GM18507 (cell line): ENCODE measurements around the gene PTPRD.

Source experiments
- DNase-seq: peaks from one replicate; pipeline ENCODE4 v3.0.0; 2011; ENCODE audit warnings: low read depth; ENCODE audit not compliant: insufficient read length; ENCODE audit errors: extremely low spot score
- FAIRE-seq: peaks from 2 replicates; lab custom pipeline; 2011; peaks lifted over from hg19 to GRCh38; lab: Jason Lieb, UNC

PTPRD gene

GRCh38 chr9:9746826-9747225 is 866.0 kb downstream of the PTPRD start:
- no peak for DNase-seq
- FAIRE-seq: no peak

- FAIRE-seq (no peak), DNase-seq (no peak)
Measured at GRCh38 chr9:9743822-9744221, 869.0 kb downstream of the PTPRD start.

- DNase-seq (no peak), FAIRE-seq (no peak)
Measured at GRCh38 chr9:9730174-9730573, 882.6 kb downstream of the PTPRD start.

- no peak for FAIRE-seq
- DNase-seq: no peak
Measured at GRCh38 chr9:9729082-9729481, 883.7 kb downstream of the PTPRD start.

- no peak for DNase-seq
Measured at GRCh38 chr9:9719373-9720112, 893.3 kb downstream of the PTPRD start.

GRCh38 chr9:9718691-9719090 is 894.1 kb downstream of the PTPRD start:
- DNase-seq: no peak
- FAIRE-seq: no peak

More at GRCh38 chr9:9719373-9720112, 893.3 kb downstream of the PTPRD start:
- no peak for FAIRE-seq

GRCh38 chr9:9679433-9679832 is 933.4 kb downstream of the PTPRD start:
- DNase-seq: no peak
- FAIRE-seq: no peak

GRCh38 chr9:9674461-9674860 is 938.3 kb downstream of the PTPRD start:
- FAIRE-seq (no peak), DNase-seq (no peak)

GRCh38 chr9:9670454-9670853 is 942.3 kb downstream of the PTPRD start:
- FAIRE-seq (no peak), DNase-seq (no peak)

- FAIRE-seq (no peak), DNase-seq (no peak)
Measured at GRCh38 chr9:9645006-9645405, 967.8 kb downstream of the PTPRD start.

- FAIRE-seq: no peak
Measured at GRCh38 chr9:9631284-9631683, 981.5 kb downstream of the PTPRD start.

GRCh38 chr9:9625248-9625647 is 987.6 kb downstream of the PTPRD start:
- no peak for DNase-seq
- FAIRE-seq: no peak

More at GRCh38 chr9:9631284-9631683, 981.5 kb downstream of the PTPRD start:
- no peak for DNase-seq

- DNase-seq (no peak), FAIRE-seq (no peak)
Measured at GRCh38 chr9:9623506-9623905, 989.3 kb downstream of the PTPRD start.

- DNase-seq: no peak
- no peak for FAIRE-seq
Measured at GRCh38 chr9:9621355-9621940, 991.4 kb downstream of the PTPRD start.

GRCh38 chr9:9620736-9621135 is 992.1 kb downstream of the PTPRD start:
- FAIRE-seq: no peak

GRCh38 chr9:9615086-9615485 is 997.7 kb downstream of the PTPRD start:
- FAIRE-seq: no peak
- DNase-seq: no peak

More at GRCh38 chr9:9620736-9621135, 992.1 kb downstream of the PTPRD start:
- no peak for DNase-seq

- DNase-seq (no peak), FAIRE-seq (no peak)
Measured at GRCh38 chr9:9614607-9615006, 998.2 kb downstream of the PTPRD start.

- FAIRE-seq: no peak
- DNase-seq: no peak
Measured at GRCh38 chr9:9612755-9613154, 1000.0 kb downstream of the PTPRD start.

- no peak for DNase-seq
- FAIRE-seq: no peak
Measured at GRCh38 chr9:9612270-9612669, 1000.5 kb downstream of the PTPRD start.

GRCh38 chr9:9605681-9606080 is 1007.1 kb downstream of the PTPRD start:
- DNase-seq (no peak), FAIRE-seq (no peak)

- DNase-seq (no peak), FAIRE-seq (no peak)
Measured at GRCh38 chr9:9603345-9603744, 1009.5 kb downstream of the PTPRD start.
